Measurements from ENCODE around the gene GOLGA6L2. TPM values are rescaled to one million over a fixed set of nuclear protein-coding genes. Genes with fewer than 3 reads are reported as not detected.
"Not testable (repeated sequence)": the region's sequence is repeated elsewhere in the genome, so short reads cannot be mapped to it uniquely, and the experiment has no call there.

Gene GOLGA6L2
- total RNA-seq, 1 donor from 2014 or later: not detected

GRCh38 chr15:23402544-23402943, 44.5 kb downstream of the GOLGA6L2 start:
- Mint-ChIP-seq H3K4me1 (ENCODE audit: unreplicated experiment) (no peaks in the 10 kb centered on the region), H3K27me3 (ENCODE audit: unreplicated experiment) (no peaks in the 10 kb centered on the region), H3K9me3 (ENCODE audit: unreplicated experiment) (peaks cover 8% of the 10 kb centered on the region), H3K36me3 (ENCODE audit: unreplicated experiment) (no peaks in the 10 kb centered on the region), H3K27ac (ENCODE audit: unreplicated experiment) (no peak overlapping the region), H3K4me3 (ENCODE audit: unreplicated experiment) (no peak overlapping the region)
- TF ChIP-seq CTCF (IDR thresholded peaks at IDR 0.05): no peak
- no peak for DNase-seq (ENCODE audit: extremely low spot score, unreplicated experiment)

GRCh38 chr15:23402140-23402539, 44.9 kb downstream of the GOLGA6L2 start:
- DNase-seq (ENCODE audit: extremely low spot score, unreplicated experiment): no peak
- H3K36me3 Mint-ChIP-seq (ENCODE audit: unreplicated experiment): no peaks in the 10 kb centered on the region
- H3K9me3 Mint-ChIP-seq (ENCODE audit: unreplicated experiment): peaks cover 8% of the 10 kb centered on the region
- H3K27me3 Mint-ChIP-seq (ENCODE audit: unreplicated experiment): no peaks in the 10 kb centered on the region
- H3K4me3 Mint-ChIP-seq (ENCODE audit: unreplicated experiment): no peak overlapping the region
- no peaks in the 10 kb centered on the region for H3K4me1 Mint-ChIP-seq (ENCODE audit: unreplicated experiment)
- no peak for TF ChIP-seq CTCF (IDR thresholded peaks at IDR 0.05)
- H3K27ac Mint-ChIP-seq (ENCODE audit: unreplicated experiment): no peak overlapping the region

GRCh38 chr15:23401627-23402026, 45.4 kb downstream of the GOLGA6L2 start:
- no peak for DNase-seq (ENCODE audit: extremely low spot score, unreplicated experiment)
- H3K9me3 Mint-ChIP-seq (ENCODE audit: unreplicated experiment): peaks cover 8% of the 10 kb centered on the region
- no peaks in the 10 kb centered on the region for H3K36me3 Mint-ChIP-seq (ENCODE audit: unreplicated experiment)
- no peaks in the 10 kb centered on the region for H3K4me1 Mint-ChIP-seq (ENCODE audit: unreplicated experiment)
- TF ChIP-seq CTCF (IDR thresholded peaks at IDR 0.05): no peak
- no peak overlapping the region for H3K4me3 Mint-ChIP-seq (ENCODE audit: unreplicated experiment)
- H3K27me3 Mint-ChIP-seq (ENCODE audit: unreplicated experiment): no peaks in the 10 kb centered on the region
- no peak overlapping the region for H3K27ac Mint-ChIP-seq (ENCODE audit: unreplicated experiment)

- not testable (repeated sequence) for H3K36me3 Mint-ChIP-seq (ENCODE audit: unreplicated experiment); DNase-seq (ENCODE audit: extremely low spot score, unreplicated experiment); H3K27me3 Mint-ChIP-seq (ENCODE audit: unreplicated experiment); H3K4me1 Mint-ChIP-seq (ENCODE audit: unreplicated experiment); H3K9me3 Mint-ChIP-seq (ENCODE audit: unreplicated experiment); H3K27ac Mint-ChIP-seq (ENCODE audit: unreplicated experiment); H3K4me3 Mint-ChIP-seq (ENCODE audit: unreplicated experiment)
These were observed 47.8 kb downstream of the GOLGA6L2 start for GRCh38 chr15:23399207-23399606.

GRCh38 chr15:23398357-23398756, 48.7 kb downstream of the GOLGA6L2 start:
- not testable (repeated sequence) for H3K4me3 Mint-ChIP-seq (ENCODE audit: unreplicated experiment); H3K9me3 Mint-ChIP-seq (ENCODE audit: unreplicated experiment); H3K27me3 Mint-ChIP-seq (ENCODE audit: unreplicated experiment); H3K4me1 Mint-ChIP-seq (ENCODE audit: unreplicated experiment); H3K36me3 Mint-ChIP-seq (ENCODE audit: unreplicated experiment); H3K27ac Mint-ChIP-seq (ENCODE audit: unreplicated experiment); DNase-seq (ENCODE audit: extremely low spot score, unreplicated experiment)

GRCh38 chr15:23397779-23398178, 49.3 kb downstream of the GOLGA6L2 start:
- no peaks in the 10 kb centered on the region for H3K36me3 Mint-ChIP-seq (ENCODE audit: unreplicated experiment)
- DNase-seq (ENCODE audit: extremely low spot score, unreplicated experiment): no peak
- no peaks in the 10 kb centered on the region for H3K9me3 Mint-ChIP-seq (ENCODE audit: unreplicated experiment)
- TF ChIP-seq CTCF (IDR thresholded peaks at IDR 0.05): no peak
- H3K27ac Mint-ChIP-seq (ENCODE audit: unreplicated experiment): no peak overlapping the region
- no peaks in the 10 kb centered on the region for H3K27me3 Mint-ChIP-seq (ENCODE audit: unreplicated experiment)
- no peak overlapping the region for H3K4me3 Mint-ChIP-seq (ENCODE audit: unreplicated experiment)
- H3K4me1 Mint-ChIP-seq (ENCODE audit: unreplicated experiment): no peaks in the 10 kb centered on the region
